ENCODE measurements around the gene RPS18. TPM values are rescaled to one million over a fixed set of nuclear protein-coding genes. Genes with fewer than 3 reads are reported as not detected.
"Not testable (repeated sequence)": the region's sequence is repeated elsewhere in the genome, so short reads cannot be mapped to it uniquely, and the experiment has no call there.

RPS18 gene
- 1,863 TPM for total RNA-seq

- intact Hi-C loops (cut with DNase I), result loop anchor here (1.0 to 5.0 kb wide), 5 partner anchors 18 to 1369 kb away; partner anchors contain the start of genes CUTA, KIFC1, PFDN6 and WDR46
- Histone ChIP-seq H3K36me3 (peaks cover 38 to 60% of the 10 kb centered on the region in 2 donors), H3K4me3 (peak within 1 kb of the TSS; percentile 71 to 94), H3K27ac (peak within 1 kb of the TSS; percentile 91 to 96), H3K9me3 (no peaks in the 10 kb centered on the region), H3K27me3 (no peaks in the 10 kb centered on the region), H3K4me1 (peaks cover 9 to 42% of the 10 kb centered on the region in 2 donors)
- peak; percentile 81 to 98 for DNase-seq (ENCODE audit: low spot score in 2 of 2)
- no peak for TF ChIP-seq CTCF (IDR thresholded peaks at IDR 0.05)
Measured at GRCh38 chr6:33271468-33272274, at the start of gene RPS18, which contains the start of gene VPS52. TSS of gene RPS18 (plus strand) at chr6:33272075. CDS start at chr6:33272120, 45 bp downstream. TSS of gene VPS52 (minus strand) at chr6:33271876. CDS start at chr6:33271675, 201 bp downstream.

- DNase-seq (ENCODE audit: low spot score in 2 of 2); H3K9me3 ChIP-seq; H3K4me3 ChIP-seq; H3K36me3 ChIP-seq; H3K27me3 ChIP-seq; intact Hi-C loops (cut with DNase I); H3K4me1 ChIP-seq; H3K27ac ChIP-seq: not testable (repeated sequence)
Measured at GRCh38 chr6:33226503-33227120, 45.3 kb upstream of the RPS18 start.

GRCh38 chr6:33235221-33235634 is 36.6 kb upstream of the RPS18 start:
- intact Hi-C loops (cut with DNase I), result no loop called here
- H3K36me3 ChIP-seq, result no peaks in the 10 kb centered on the region
- H3K4me1 ChIP-seq, result no peaks in the 10 kb centered on the region
- H3K9me3 ChIP-seq, result no peaks in the 10 kb centered on the region
- H3K27me3 ChIP-seq, result no peaks in the 10 kb centered on the region
- H3K27ac ChIP-seq, result no peak overlapping the region
- TF ChIP-seq CTCF (IDR thresholded peaks at IDR 0.05), result no peak
- DNase-seq (ENCODE audit: low spot score in 2 of 2), result no peak
- no peak overlapping the region for H3K4me3 ChIP-seq

GRCh38 chr6:33236328-33236727 is 35.5 kb upstream of the RPS18 start:
- H3K4me3 ChIP-seq, result no peak overlapping the region
- no peak for TF ChIP-seq CTCF (IDR thresholded peaks at IDR 0.05)
- no peaks in the 10 kb centered on the region for H3K27me3 ChIP-seq
- no peaks in the 10 kb centered on the region for H3K9me3 ChIP-seq
- H3K36me3 ChIP-seq, result no peaks in the 10 kb centered on the region
- no peak for DNase-seq (ENCODE audit: low spot score in 2 of 2)
- intact Hi-C loops (cut with DNase I), result no loop called here
- no peak overlapping the region for H3K27ac ChIP-seq
- H3K4me1 ChIP-seq, result no peaks in the 10 kb centered on the region

- H3K4me1 ChIP-seq, result no peaks in the 10 kb centered on the region
- no peaks in the 10 kb centered on the region for H3K27me3 ChIP-seq
- TF ChIP-seq CTCF (IDR thresholded peaks at IDR 0.05), result no peak
- no peaks in the 10 kb centered on the region for H3K36me3 ChIP-seq
- intact Hi-C loops (cut with DNase I), result no loop called here
- no peaks in the 10 kb centered on the region for H3K9me3 ChIP-seq
- no peak for DNase-seq (ENCODE audit: low spot score in 2 of 2)
- no peak overlapping the region for H3K27ac ChIP-seq
- H3K4me3 ChIP-seq, result no peak overlapping the region
Measured at GRCh38 chr6:33236852-33237251, 35.0 kb upstream of the RPS18 start.

- H3K4me3 ChIP-seq, result no peak overlapping the region
- no peaks in the 10 kb centered on the region for H3K4me1 ChIP-seq
- DNase-seq (ENCODE audit: low spot score in 2 of 2), result no peak
- intact Hi-C loops (cut with DNase I), result no loop called here
- H3K27ac ChIP-seq, result no peak overlapping the region
- TF ChIP-seq CTCF (IDR thresholded peaks at IDR 0.05), result no peak
- H3K36me3 ChIP-seq, result no peaks in the 10 kb centered on the region
- no peaks in the 10 kb centered on the region for H3K9me3 ChIP-seq
- H3K27me3 ChIP-seq, result no peaks in the 10 kb centered on the region
Measured at GRCh38 chr6:33237741-33238140, 34.1 kb upstream of the RPS18 start.
